K562 (cell line): Measurements from ENCODE around the gene VTN. TPM values are rescaled to one million over a fixed set of nuclear protein-coding genes. Genes with fewer than 3 reads are reported as not detected.

Experiments used
- ATAC-seq: fragments of 200-7000 bp; cut with Tn5 transposase; 3 replicates; pipeline ENCODE4 v1.9.1; 2020; ENCODE audit warnings: moderate library complexity
- BruUV-seq: library from RNA; stranded (reverse); fragments of 400-500 nt; replicated peaks from 2 replicates; lab custom pipeline; 2021; lab: Mats Ljungman, UMichigan
- CTCF ChIA-PET: fragments of 300-600 bp; formaldehyde crosslinking; extraction: SDS; loops from one replicate; lab custom pipeline; 2021; ENCODE audit warnings: low intra/inter-chr PET ratio; lab: Yijun Ruan, JAX
- POLR2A ChIA-PET: fragments of 300-600, 350-650 bp; sonication (Branson Sonifier 250); formaldehyde crosslinking; extraction: SDS; loops from one replicate; lab custom pipeline; 2021; ENCODE audit warnings: antibody characterized with exemption, inconsistent platforms; lab: Yijun Ruan, JAX
- DNase-seq, 4 experiments: peaks; one replicate each; pipeline versions ENCODE4 v3.0.0 to v3.0.0-alpha.2; 2011 to 2018; ENCODE audit warnings: low spot score in 3 of 4, mixed read lengths in 3 of 4; ENCODE audit errors: extremely low read depth in 1 of 4
- FAIRE-seq: peaks from 2 replicates; lab custom pipeline; 2011; peaks lifted over from hg19 to GRCh38; lab: Jason Lieb, UNC
- H2AFZ ChIP-seq: 2 replicates; pipeline ENCODE4 v1.6.0; 2011; ENCODE audit warnings: low read depth, low read length, control low read depth, inconsistent platforms
- H3K27ac ChIP-seq: fragments of 200-600 bp; 3 replicates; pipeline ENCODE4 v1.8.0; 2011; ENCODE audit warnings: low read depth, mild to moderate bottlenecking, control low read depth, inconsistent platforms, low read length, moderate library complexity, mixed read lengths; ENCODE audit errors: extremely low read depth
- H3K27me3 ChIP-seq, 2 experiments: fragments of 300-600 bp in 1 of 2; 2 replicates in 1 of 2; 3 replicates in 1 of 2; pipeline versions ENCODE4 v1.6.0 to v1.8.0; 2011; ENCODE audit warnings: inconsistent platforms in 2 of 2, low read length in 2 of 2, mild to moderate bottlenecking in 1 of 2, mixed read lengths in 1 of 2, moderate library complexity in 1 of 2; ENCODE audit not compliant: control insufficient read depth in 2 of 2, insufficient read depth in 2 of 2
- H3K36me3 ChIP-seq: fragments of 300-600 bp; 3 replicates; pipeline ENCODE4 v1.8.0; 2011; ENCODE audit warnings: mild to moderate bottlenecking, low read length, inconsistent platforms; ENCODE audit not compliant: control insufficient read depth, insufficient read depth
- H3K4me1 ChIP-seq, 2 experiments: fragments of 200-600 bp in 1 of 2; replicated peaks in 1 of 2; 2 replicates in 1 of 2; 3 replicates in 1 of 2; pipeline versions ENCODE4 v1.5.1 to v1.8.0; 2011; ENCODE audit warnings: inconsistent platforms in 2 of 2, low read length in 2 of 2, mild to moderate bottlenecking in 1 of 2, mixed read lengths in 1 of 2, moderate library complexity in 1 of 2; ENCODE audit not compliant: control insufficient read depth in 2 of 2, insufficient read depth in 2 of 2
- H3K4me2 ChIP-seq: 2 replicates; pipeline ENCODE4 v1.6.1; 2011; ENCODE audit warnings: low read length, control low read depth, inconsistent platforms, mixed read lengths; ENCODE audit not compliant: insufficient read depth
- H3K4me3 ChIP-seq: fragments of 200-600 bp; sonication (generic), shearing (Covaris generic); 2 replicates; pipeline ENCODE4 v1.5.1; 2016; ENCODE audit warnings: control low read depth, inconsistent platforms
- H3K79me2 ChIP-seq: fragments of 200-600 bp; 3 replicates; pipeline ENCODE4 v1.8.0; 2011; ENCODE audit warnings: low read length, inconsistent platforms; ENCODE audit not compliant: control insufficient read depth, insufficient read depth
- H3K9ac ChIP-seq, 2 experiments: 2 replicates each; pipeline versions ENCODE4 v1.6.0 to v1.6.1; 2011; ENCODE audit warnings: low read depth in 2 of 2, low read length in 2 of 2, control low read depth in 1 of 2, inconsistent platforms in 1 of 2, mild to moderate bottlenecking in 1 of 2, mixed read lengths in 1 of 2; ENCODE audit not compliant: insufficient read depth in 1 of 2
- H3K9me1 ChIP-seq: one replicate; pipeline ENCODE4 v1.6.0; 2011; ENCODE audit warnings: inconsistent platforms, mild to moderate bottlenecking, low read length, moderate library complexity; ENCODE audit not compliant: control insufficient read depth, insufficient read depth
- H3K9me3 ChIP-seq: replicated peaks from 2 replicates; pipeline ENCODE4 v1.5.1; 2011; ENCODE audit warnings: low read depth, low read length, inconsistent platforms; ENCODE audit not compliant: control insufficient read depth, insufficient read depth
- H4K20me1 ChIP-seq: replicated peaks from 2 replicates; pipeline ENCODE4 v1.6.1; 2011; ENCODE audit warnings: low read length, inconsistent platforms, mixed read lengths; ENCODE audit not compliant: control insufficient read depth, insufficient read depth
- CBX8 ChIP-seq: fragments of 200-600 bp; sonication (generic); IDR thresholded peaks from 2 replicates; pipeline ENCODE4 v1.6.1; 2012; ENCODE audit warnings: borderline replicate concordance, mixed run types, low read depth, mild to moderate bottlenecking, moderate library complexity, mixed read lengths, low read length, control low read depth, inconsistent platforms; ENCODE audit not compliant: poor library complexity, severe bottlenecking; ENCODE audit errors: extremely low read depth
- CC2D1A ChIP-seq: fragments of 450-650 bp; IDR thresholded peaks from 2 replicates; pipeline ENCODE4 v1.6.1; 2017; ENCODE audit warnings: mild to moderate bottlenecking
- ESRRA ChIP-seq: fragments of 450-650 bp; IDR thresholded peaks from 2 replicates; pipeline ENCODE4 v1.6.1; 2014; ENCODE audit warnings: low read depth, mild to moderate bottlenecking, moderate library complexity, borderline replicate concordance
- ETS1 ChIP-seq: conservative IDR thresholded peaks from 2 replicates; pipeline ENCODE4 v1.6.1; 2011; ENCODE audit warnings: low read depth, mild to moderate bottlenecking, low read length; ENCODE audit not compliant: control insufficient read depth
- FOXK2 ChIP-seq, 2 experiments: fragments of 450-650 bp; IDR thresholded peaks in 1 of 2; conservative IDR thresholded peaks in 1 of 2; 2 replicates each; pipeline ENCODE4 v1.6.1; 2016; ENCODE audit warnings: low read depth in 2 of 2, mild to moderate bottlenecking in 1 of 2
- HMG20B ChIP-seq: fragments of 250-450 bp; sonication (Bioruptor Pico); IDR thresholded peaks from 2 replicates; pipeline ENCODE4 v1.5.0; 2021; ENCODE audit warnings: mild to moderate bottlenecking
- NFXL1 ChIP-seq: fragments of 450-650 bp; formaldehyde crosslinking; IDR thresholded peaks from 2 replicates; pipeline ENCODE4 v1.4.0; 2021; ENCODE audit warnings: mild to moderate bottlenecking
- WGBS: fragments of 100-300 bp; shearing (Covaris generic); methylation state at CpG from one replicate; pipeline ENCODE4 v1.1.6; 2016; ENCODE audit warnings: low coverage, mixed read lengths; ENCODE audit not compliant: insufficient coverage; ENCODE audit errors: missing lambda C conversion rate; 5-methylcytosine and 5-hydroxymethylcytosine counted together
- in situ Hi-C: fragments of 300-500 bp; cut with MboI; formaldehyde crosslinking; loops from 4 replicates; pipeline ENCODE4 v1.15.0; 2018; ENCODE audit warnings: inconsistent platforms, mixed read lengths
- intact Hi-C: fragments of 100-400 bp; cut with micrococcal nuclease; formaldehyde crosslinking; loops from 2 replicates; pipeline ENCODE4 v1.14.2; 2022
- polyA plus RNA-seq, 8 experiments: library from polyadenylated mRNA; depleted of rRNA in 4 of 8; stranded (reverse) in 5 of 8; unstranded in 3 of 8; fragments of >200 nt; fragmentation: Nextera tagmentation in 2 of 8; fragmentation: Illumina TruSeq in 1 of 8; extraction: Ambion mirVana in 2 of 8; extraction: Trizol in 1 of 8; gene quantifications; 2 replicates each; pipeline versions ENCODE4 v1.2.1 to v1.2.3, GENCODE V29; 2011 to 2014; ENCODE audit warnings: inconsistent platforms in 1 of 8, missing spikeins in 1 of 8
- total RNA-seq, 7 experiments: library from RNA; depleted of rRNA in 6 of 7; stranded (reverse); fragments of >200 nt in 6 of 7; fragmentation: Illumina TruSeq in 2 of 7; extraction: Trizol in 2 of 7; gene quantifications; 2 replicates each; pipeline versions ENCODE4 v1.2.1 to v1.2.3, GENCODE V29; 2011 to 2021; ENCODE audit warnings: low replicate concordance in 1 of 7
- TF ChIP-seq, protein P1 (sequence below): fragments of 450-650 bp; formaldehyde crosslinking; IDR thresholded peaks from 2 replicates; pipeline ENCODE4 v1.4.0; 2022; ENCODE audit warnings: missing genetic modification characterization

VTN gene
- total and polyA plus RNA-seq, 9 of the 15 experiments (the other 6 are each of a cell fraction or from before 2014, with no cell fraction given), result 0.13 to 1.0 (median 0.29) TPM; not detected in 1

GRCh38 chr17:28328325-28328724 is 41.8 kb downstream of the VTN start:
- no peak overlapping the region for H3K4me2 ChIP-seq
- ATAC-seq (no peak), DNase-seq (no peak), FAIRE-seq (no peak)
- H3K4me1 ChIP-seq, result peaks cover 0 to 3% of the 10 kb centered on the region in 2 experiments; a peak in 2 of 5 replicates
- intact Hi-C loops (no loop called here), in situ Hi-C loops (no loop called here)
- H3K9me3 ChIP-seq, result no peaks in the 10 kb centered on the region; the same call in 1 of the 2 replicates
- CTCF ChIA-PET, result interaction anchor here (0.7 kb wide), 1 partner anchor 592 kb away, joined by 3 read pairs; no protein-coding TSS in a partner anchor
- peaks cover 25% of the 10 kb centered on the region for H3K79me2 ChIP-seq
- POLR2A ChIA-PET, result interaction anchor here (0.8 to 2.4 kb wide), 3 partner anchors 10 to 29 kb away, joined by 3 to 19 read pairs (median 3); partner anchors contain the start of genes POLDIP2 and TMEM97
- BruUV-seq, result no TSS peak
- 0 out of 2 replicates have a peak, but pooled peaks cover 6% of the 10 kb centered on the region for H4K20me1 ChIP-seq
- H3K9ac ChIP-seq, result no peak overlapping the region
- peaks cover 70% of the 10 kb centered on the region for H3K36me3 ChIP-seq
- TF ChIP-seq ESRRA (no peak), NFXL1 (CRISPR knock-in tag) (no peak), FOXK2 (conservative IDR thresholded peaks at IDR 0.05 in 1 of 2, IDR thresholded peaks at IDR 0.05 in 1 of 2; ENCODE audit: low read depth in 2 of 2) (no peak), CC2D1A (no peak), CBX8 (no peak), HMG20B (CRISPR knock-in tag) (no peak), ETS1 (no peak)
- TF ChIP-seq, protein P1, sequence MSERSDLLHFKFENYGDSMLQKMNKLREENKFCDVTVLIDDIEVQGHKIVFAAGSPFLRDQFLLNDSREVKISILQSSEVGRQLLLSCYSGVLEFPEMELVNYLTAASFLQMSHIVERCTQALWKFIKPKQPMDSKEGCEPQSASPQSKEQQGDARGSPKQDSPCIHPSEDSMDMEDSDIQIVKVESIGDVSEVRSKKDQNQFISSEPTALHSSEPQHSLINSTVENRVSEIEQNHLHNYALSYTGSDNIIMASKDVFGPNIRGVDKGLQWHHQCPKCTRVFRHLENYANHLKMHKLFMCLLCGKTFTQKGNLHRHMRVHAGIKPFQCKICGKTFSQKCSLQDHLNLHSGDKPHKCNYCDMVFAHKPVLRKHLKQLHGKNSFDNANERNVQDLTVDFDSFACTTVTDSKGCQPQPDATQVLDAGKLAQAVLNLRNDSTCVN (CRISPR knock-in tag), result no peak
- H2AFZ ChIP-seq, result no peak overlapping the region
- H3K9me1 ChIP-seq, result no peaks in the 10 kb centered on the region
- no peak overlapping the region for H3K27ac ChIP-seq
- H3K27me3 ChIP-seq, result no peaks in the 10 kb centered on the region
- WGBS, result 83% methylated on average over 4 of the region's 4 CpGs
- no peak overlapping the region for H3K4me3 ChIP-seq
